ENCODE results near the gene ZNF804B.

ZNF804B gene

GRCh38 chr7:88965371-88965770 lies 205.9 kb downstream of the ZNF804B start:
- no peak for TF ChIP-seq EZH2 (IDR thresholded peaks at IDR 0.05; ENCODE audit: borderline replicate concordance, low read depth, low read length, severe bottlenecking)
- no peak for TF ChIP-seq CTCF (IDR thresholded peaks at IDR 0.05; ENCODE audit: borderline replicate concordance, extremely low read depth, low read length, poor library complexity, severe bottlenecking)
- Histone ChIP-seq H3K9me3 (ENCODE audit: insufficient read depth, low read length, severe bottlenecking) (no peaks in the 10 kb centered on the region), H3K27me3 (ENCODE audit: insufficient read depth, low read length, poor library complexity) (no peaks in the 10 kb centered on the region), H3K4me1 (ENCODE audit: insufficient read depth, low read length) (no peaks in the 10 kb centered on the region), H3K4me3 (ENCODE audit: low read depth in 1 of 2, low read length in 2 of 2) (no peak overlapping the region), H3K79me2 (ENCODE audit: insufficient read depth, low read length) (no peaks in the 10 kb centered on the region), H3K27ac (ENCODE audit: low read length) (no peak overlapping the region), H4K20me1 (ENCODE audit: insufficient read depth, low read length) (no peaks in the 10 kb centered on the region), H3K4me2 (ENCODE audit: insufficient read depth, low read length) (no peak overlapping the region), H3K36me3 (ENCODE audit: insufficient read depth, low read length) (no peaks in the 10 kb centered on the region), H3K9ac (ENCODE audit: low read depth, low read length) (no peak overlapping the region), H2AFZ (ENCODE audit: low read depth, low read length) (no peak overlapping the region)
- no peak for ATAC-seq (ENCODE audit: insufficient read depth, low read depth)
- DNase-seq: no peak

GRCh38 chr7:88967432-88967831 lies 207.9 kb downstream of the ZNF804B start:
- Histone ChIP-seq H3K79me2 (ENCODE audit: insufficient read depth, low read length) (no peaks in the 10 kb centered on the region), H3K27ac (ENCODE audit: low read length) (no peak overlapping the region), H3K36me3 (ENCODE audit: insufficient read depth, low read length) (no peaks in the 10 kb centered on the region), H3K27me3 (ENCODE audit: insufficient read depth, low read length, poor library complexity) (no peaks in the 10 kb centered on the region), H3K9me3 (ENCODE audit: insufficient read depth, low read length, severe bottlenecking) (no peaks in the 10 kb centered on the region), H3K4me1 (ENCODE audit: insufficient read depth, low read length) (no peaks in the 10 kb centered on the region), H3K4me3 (ENCODE audit: low read depth in 1 of 2, low read length in 2 of 2) (no peak overlapping the region), H4K20me1 (ENCODE audit: insufficient read depth, low read length) (no peaks in the 10 kb centered on the region), H2AFZ (ENCODE audit: low read depth, low read length) (no peak overlapping the region), H3K4me2 (ENCODE audit: insufficient read depth, low read length) (no peak overlapping the region), H3K9ac (ENCODE audit: low read depth, low read length) (no peak overlapping the region)
- TF ChIP-seq CTCF (IDR thresholded peaks at IDR 0.05; ENCODE audit: borderline replicate concordance, extremely low read depth, low read length, poor library complexity, severe bottlenecking) (no peak), EZH2 (IDR thresholded peaks at IDR 0.05; ENCODE audit: borderline replicate concordance, low read depth, low read length, severe bottlenecking) (no peak)
- no peak for DNase-seq
- ATAC-seq (ENCODE audit: insufficient read depth, low read depth): no peak

- H3K9me3 ChIP-seq (ENCODE audit: insufficient read depth, low read length, severe bottlenecking): no peaks in the 10 kb centered on the region
- no peaks in the 10 kb centered on the region for H4K20me1 ChIP-seq (ENCODE audit: insufficient read depth, low read length)
- no peak overlapping the region for H3K27ac ChIP-seq (ENCODE audit: low read length)
- H3K9ac ChIP-seq (ENCODE audit: low read depth, low read length): no peak overlapping the region
- H3K4me1 ChIP-seq (ENCODE audit: insufficient read depth, low read length): no peaks in the 10 kb centered on the region
- no peak for DNase-seq
- TF ChIP-seq EZH2 (IDR thresholded peaks at IDR 0.05; ENCODE audit: borderline replicate concordance, low read depth, low read length, severe bottlenecking) (no peak), CTCF (IDR thresholded peaks at IDR 0.05; ENCODE audit: borderline replicate concordance, extremely low read depth, low read length, poor library complexity, severe bottlenecking) (no peak)
- no peak for ATAC-seq (ENCODE audit: insufficient read depth, low read depth)
- H3K27me3 ChIP-seq (ENCODE audit: insufficient read depth, low read length, poor library complexity): no peaks in the 10 kb centered on the region
- H3K4me3 ChIP-seq (ENCODE audit: low read depth in 1 of 2, low read length in 2 of 2): no peak overlapping the region
- no peak overlapping the region for H2AFZ ChIP-seq (ENCODE audit: low read depth, low read length)
- no peaks in the 10 kb centered on the region for H3K79me2 ChIP-seq (ENCODE audit: insufficient read depth, low read length)
- no peak overlapping the region for H3K4me2 ChIP-seq (ENCODE audit: insufficient read depth, low read length)
- no peaks in the 10 kb centered on the region for H3K36me3 ChIP-seq (ENCODE audit: insufficient read depth, low read length)
These were observed 209.7 kb downstream of the ZNF804B start for GRCh38 chr7:88969167-88969566.

- Histone ChIP-seq H2AFZ (ENCODE audit: low read depth, low read length) (no peak overlapping the region), H3K4me1 (ENCODE audit: insufficient read depth, low read length) (no peaks in the 10 kb centered on the region), H3K36me3 (ENCODE audit: insufficient read depth, low read length) (no peaks in the 10 kb centered on the region), H3K9me3 (ENCODE audit: insufficient read depth, low read length, severe bottlenecking) (no peaks in the 10 kb centered on the region), H3K27ac (ENCODE audit: low read length) (no peak overlapping the region), H4K20me1 (ENCODE audit: insufficient read depth, low read length) (no peaks in the 10 kb centered on the region), H3K79me2 (ENCODE audit: insufficient read depth, low read length) (no peaks in the 10 kb centered on the region), H3K4me2 (ENCODE audit: insufficient read depth, low read length) (no peak overlapping the region), H3K4me3 (ENCODE audit: low read depth in 1 of 2, low read length in 2 of 2) (no peak overlapping the region), H3K9ac (ENCODE audit: low read depth, low read length) (no peak overlapping the region), H3K27me3 (ENCODE audit: insufficient read depth, low read length, poor library complexity) (no peaks in the 10 kb centered on the region)
- ATAC-seq (ENCODE audit: insufficient read depth, low read depth) (no peak), DNase-seq (no peak)
- no peak for TF ChIP-seq EZH2 (IDR thresholded peaks at IDR 0.05; ENCODE audit: borderline replicate concordance, low read depth, low read length, severe bottlenecking)
These were observed 225.8 kb downstream of the ZNF804B start for GRCh38 chr7:88985295-88985694.

Measured in DND-41 (cell line).